RKO (cell line): ENCODE data around the gene CTNNA3.

Experiments used
- DNase-seq: peaks from one replicate; pipeline ENCODE4 v3.0.0-alpha.2; 2016; ENCODE audit warnings: low spot score

The CTNNA3 gene

GRCh38 chr10:66214721-66215404 lies 1481.1 kb downstream of the CTNNA3 start:
- no peak for DNase-seq

- DNase-seq: peak; percentile 31
Observed at GRCh38 chr10:66209025-66209424, 1487.0 kb downstream of the CTNNA3 start.

- DNase-seq: no peak
Observed at GRCh38 chr10:66204838-66205237, 1491.2 kb downstream of the CTNNA3 start.

- no peak for DNase-seq
Observed at GRCh38 chr10:66202101-66202500, 1493.9 kb downstream of the CTNNA3 start.

DNA sequence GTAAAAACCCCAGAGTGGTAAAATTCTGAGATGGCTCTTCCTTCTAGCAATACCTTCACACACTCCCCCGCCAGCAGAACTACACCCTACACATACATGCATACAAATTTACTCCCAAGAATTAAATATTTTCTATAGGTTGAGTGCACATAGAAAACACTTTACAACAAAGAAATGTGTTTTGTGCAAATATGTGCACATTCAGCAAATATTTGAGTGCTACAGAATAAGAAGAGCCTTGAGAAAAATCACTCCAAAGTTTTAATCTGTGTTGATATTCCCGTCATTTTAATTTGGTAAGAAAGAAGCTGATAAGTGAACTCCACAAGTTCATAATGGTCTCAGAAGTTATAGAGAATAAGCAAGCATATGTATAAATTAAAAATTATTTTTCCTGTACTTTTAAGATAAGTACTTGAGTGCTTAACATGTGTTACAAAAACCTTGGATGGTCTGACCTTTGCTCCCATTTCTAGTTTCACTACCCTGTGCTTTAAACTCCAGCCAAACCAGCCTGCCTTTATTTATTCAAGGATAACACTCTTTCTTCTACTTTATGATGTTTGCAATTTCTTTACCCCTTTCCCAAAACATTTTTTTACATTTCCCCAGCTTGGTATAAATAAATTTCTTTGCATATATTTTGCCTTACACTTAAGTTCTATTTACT lies 1503.7 kb downstream of the CTNNA3 start:
- no peak for DNase-seq

DNA sequence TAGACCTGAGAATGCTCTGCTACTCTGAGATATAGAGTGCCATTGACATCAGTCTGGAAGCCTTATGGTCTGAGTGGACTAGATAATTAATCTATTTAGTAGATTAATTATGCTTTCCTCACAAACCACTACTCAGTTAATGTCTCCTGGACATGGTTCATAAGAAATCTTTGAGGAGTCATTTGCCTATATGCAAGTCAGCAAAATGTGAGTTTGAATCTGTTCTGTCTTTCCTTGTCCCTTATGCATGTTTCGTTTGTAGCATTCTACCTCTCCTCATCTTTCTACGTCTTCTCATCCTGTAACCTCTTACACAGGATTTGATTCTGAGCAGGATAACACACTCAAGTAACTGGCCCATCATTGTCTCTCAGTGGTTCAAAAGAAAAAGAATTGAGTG lies 1505.6 kb downstream of the CTNNA3 start:
- no peak for DNase-seq

- DNase-seq: no peak
Observed at GRCh38 chr10:66189271-66189670, 1506.7 kb downstream of the CTNNA3 start.

DNA sequence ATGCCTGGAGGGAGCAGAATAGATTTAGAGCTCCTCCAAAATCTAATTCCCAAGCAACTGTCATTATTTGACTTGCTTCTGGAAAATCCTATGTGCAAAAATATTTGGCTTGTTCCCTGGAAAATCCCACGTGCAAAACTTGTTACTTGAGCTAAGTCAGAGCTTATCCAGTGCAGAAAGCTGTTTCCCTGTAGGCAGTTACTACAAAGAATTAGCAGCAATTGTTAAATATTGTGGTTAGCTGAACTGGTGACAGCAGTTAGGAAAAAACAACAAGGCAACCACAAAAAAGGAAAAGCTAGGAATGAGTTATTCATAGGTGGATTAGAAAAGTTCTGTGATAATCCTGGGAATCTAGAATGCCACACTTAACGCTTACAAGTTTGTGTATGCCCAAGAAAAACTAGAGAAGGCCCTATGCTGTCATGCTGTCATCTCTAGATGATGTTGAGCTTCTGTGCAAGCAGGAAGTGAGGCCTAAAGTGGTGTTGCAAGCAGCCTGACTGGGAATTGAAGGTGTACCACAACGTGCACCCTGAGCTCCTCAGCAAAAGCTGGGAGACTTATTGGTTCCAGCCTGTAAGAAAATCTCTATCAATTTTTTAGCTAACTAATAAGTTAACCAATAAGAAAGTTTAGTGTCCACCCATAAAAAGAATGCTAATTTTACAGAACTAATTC lies 1508.8 kb downstream of the CTNNA3 start:
- no peak for DNase-seq

- no peak for DNase-seq
Observed at GRCh38 chr10:66183028-66183427, 1513.0 kb downstream of the CTNNA3 start.

DNA sequence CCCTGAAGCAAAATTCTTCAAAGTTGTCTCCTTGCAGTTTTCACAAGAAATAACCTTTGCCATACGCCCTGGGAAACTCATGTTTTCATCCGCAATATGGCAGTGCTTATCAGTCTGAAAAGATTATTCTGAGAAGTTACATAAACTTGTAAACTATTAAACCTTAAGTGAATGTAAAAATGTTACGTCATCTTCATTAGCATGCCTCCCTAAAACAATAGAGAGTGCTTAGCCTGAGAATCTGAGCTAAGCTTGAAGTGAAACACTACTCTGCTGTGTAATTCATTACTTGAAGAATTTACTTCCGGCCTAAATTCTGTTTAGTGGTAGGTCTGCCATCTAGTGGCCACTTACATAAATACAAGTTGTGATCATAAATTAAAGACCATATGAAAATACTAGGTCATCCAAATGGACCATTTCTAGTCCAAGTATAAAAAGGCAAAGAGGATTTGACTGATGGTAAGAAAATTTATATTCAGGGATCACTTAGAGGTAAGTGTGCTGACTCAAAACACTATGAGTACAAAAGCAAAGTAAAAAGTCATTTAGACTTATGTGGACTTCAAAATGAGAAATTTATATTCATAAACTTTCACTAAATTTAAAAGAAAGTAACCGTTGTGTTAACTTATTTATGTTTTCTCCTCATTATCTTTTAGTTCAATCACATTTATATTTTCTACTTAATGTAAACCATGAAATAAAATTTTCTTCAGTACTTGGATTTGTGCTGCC lies 1515.2 kb downstream of the CTNNA3 start:
- DNase-seq: peak; percentile 76

- DNase-seq: no peak
Observed at GRCh38 chr10:66180021-66180420, 1516.0 kb downstream of the CTNNA3 start.

DNA sequence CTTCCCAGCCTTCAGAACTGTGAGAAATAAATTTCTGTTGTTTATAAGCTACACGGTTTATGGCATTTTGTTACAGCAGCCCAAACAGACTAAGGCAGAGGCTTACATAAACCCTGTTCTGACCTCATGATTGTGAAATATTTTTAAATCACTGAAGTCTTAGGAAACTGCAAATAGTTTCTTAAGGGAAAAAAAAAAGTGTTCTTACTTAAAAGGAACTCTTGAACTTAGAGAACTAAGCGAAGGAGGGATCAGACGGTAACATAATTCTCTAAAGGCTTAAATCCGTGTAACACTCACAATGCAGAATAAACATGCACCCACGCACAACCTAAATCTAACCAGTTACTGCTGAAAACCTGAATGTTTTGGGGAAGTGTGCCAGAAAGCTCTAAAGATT lies 1519.2 kb downstream of the CTNNA3 start:
- no peak for DNase-seq

DNA sequence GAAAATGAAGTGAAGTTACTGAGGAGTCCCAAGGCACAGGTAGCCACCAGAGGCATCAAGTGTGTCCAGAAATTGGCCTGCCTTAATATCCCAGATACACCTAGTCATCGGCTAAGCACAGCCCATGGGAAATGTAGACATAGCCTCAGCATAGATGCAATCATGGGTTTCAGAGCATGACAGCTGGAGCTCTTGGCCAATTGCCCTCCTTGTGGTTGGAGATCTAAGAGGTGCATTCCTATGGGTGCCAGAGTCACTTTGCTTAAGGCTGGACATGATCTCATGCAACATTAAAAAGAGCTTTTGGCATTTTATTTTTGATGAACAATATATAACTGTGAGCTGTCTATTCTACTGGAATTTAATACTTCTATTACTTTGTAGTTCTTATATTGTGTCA lies 1528.2 kb downstream of the CTNNA3 start:
- peak; percentile 7 for DNase-seq

GRCh38 chr10:66162560-66163143 lies 1533.3 kb downstream of the CTNNA3 start:
- DNase-seq: no peak

- peak; percentile 18 for DNase-seq
Observed at GRCh38 chr10:66151346-66151745, 1544.6 kb downstream of the CTNNA3 start.

DNA sequence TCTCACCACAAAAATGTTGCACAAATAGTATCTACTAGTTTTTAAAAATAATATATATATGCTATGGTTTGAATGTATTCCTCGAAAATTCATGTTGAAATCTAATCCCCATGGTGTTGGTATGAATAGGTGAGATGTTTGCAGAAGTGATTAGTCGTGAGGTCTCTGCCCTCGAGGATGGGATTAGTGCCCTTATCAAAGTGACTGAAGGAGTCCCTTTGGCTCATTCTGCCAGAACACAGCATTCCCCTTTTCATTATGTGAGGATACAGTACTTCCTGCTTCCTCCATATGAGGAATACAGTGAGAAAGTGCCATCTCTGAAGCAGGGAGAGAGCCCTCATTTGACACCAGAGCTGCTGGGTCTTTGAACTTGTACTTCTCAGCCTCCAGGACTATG lies 1547.7 kb downstream of the CTNNA3 start:
- no peak for DNase-seq

DNA sequence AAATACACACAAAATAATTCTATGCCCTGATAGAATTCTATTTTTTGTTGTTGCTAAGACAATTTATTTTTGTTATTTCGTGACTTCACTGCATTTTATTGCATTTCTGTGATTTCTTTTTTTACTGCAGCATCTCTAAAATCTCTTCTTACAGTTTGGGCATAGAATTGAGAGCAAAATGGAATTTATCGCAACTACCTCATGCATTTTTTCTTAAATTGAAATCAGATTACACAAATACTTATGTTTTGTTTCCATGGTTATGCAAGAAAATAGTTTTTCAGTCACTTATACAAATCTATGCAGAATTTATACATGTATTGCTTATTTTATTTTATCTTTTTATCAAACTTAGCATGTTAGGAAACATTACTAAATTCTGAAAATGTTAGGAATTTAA lies 1552.0 kb downstream of the CTNNA3 start:
- no peak for DNase-seq

DNA sequence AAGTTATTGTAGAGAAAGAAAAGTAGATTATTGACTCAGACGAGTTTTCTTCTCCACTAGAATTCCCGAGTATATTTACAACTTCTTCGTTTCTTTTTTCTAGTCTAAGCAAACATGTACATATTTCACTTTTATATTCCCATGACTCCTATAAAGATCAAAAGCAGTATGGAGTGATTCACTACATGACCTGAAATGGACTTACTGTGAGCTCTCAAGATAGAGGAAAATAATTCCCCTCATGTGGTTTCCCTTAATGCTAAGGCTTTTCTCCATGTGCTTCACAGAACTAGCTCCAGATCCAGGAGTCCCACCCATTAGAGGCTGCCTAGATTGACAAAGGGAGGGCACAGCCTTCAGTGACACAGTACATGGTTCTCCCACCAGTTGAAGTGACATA lies 1593.2 kb downstream of the CTNNA3 start:
- DNase-seq: no peak

DNA sequence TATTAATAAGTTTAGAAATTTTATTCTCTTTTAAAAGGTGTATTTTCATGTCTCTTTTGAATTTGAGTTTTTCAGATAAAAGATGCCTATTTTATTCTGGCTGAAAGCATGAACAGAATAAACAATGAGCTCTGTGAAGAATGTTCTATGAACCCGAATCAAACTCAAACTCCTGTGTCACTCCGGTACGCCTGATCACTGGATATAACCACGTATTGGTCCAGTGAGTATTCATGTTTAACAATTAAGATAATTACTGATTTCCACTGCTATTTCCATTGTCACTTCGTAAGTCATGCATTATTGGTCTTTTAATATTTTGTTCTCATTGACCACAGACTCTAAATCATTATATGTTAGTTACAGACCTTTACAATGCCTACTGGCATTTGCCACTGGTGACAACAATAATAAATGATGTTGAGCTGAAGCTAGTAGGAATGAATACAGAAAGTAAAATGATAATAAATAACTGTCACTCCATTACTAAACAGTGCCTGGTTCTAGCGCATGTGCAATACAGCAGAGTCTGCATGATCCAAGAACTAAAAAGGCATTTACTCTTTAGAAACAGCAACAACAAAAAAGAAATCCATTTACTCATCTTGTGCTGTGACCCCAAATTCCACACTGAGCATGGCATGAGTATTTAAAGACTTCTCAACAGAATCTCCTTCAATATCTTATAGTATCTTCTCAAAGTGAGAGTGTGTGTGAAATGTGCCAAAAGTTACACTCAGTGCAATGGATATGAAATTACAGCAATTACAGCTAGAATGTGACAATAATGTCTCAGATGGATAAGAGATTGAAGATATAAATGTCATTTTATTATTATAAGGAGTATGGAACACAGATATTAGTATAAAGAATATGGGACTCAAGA lies 1597.2 kb downstream of the CTNNA3 start:
- no peak for DNase-seq

DNA sequence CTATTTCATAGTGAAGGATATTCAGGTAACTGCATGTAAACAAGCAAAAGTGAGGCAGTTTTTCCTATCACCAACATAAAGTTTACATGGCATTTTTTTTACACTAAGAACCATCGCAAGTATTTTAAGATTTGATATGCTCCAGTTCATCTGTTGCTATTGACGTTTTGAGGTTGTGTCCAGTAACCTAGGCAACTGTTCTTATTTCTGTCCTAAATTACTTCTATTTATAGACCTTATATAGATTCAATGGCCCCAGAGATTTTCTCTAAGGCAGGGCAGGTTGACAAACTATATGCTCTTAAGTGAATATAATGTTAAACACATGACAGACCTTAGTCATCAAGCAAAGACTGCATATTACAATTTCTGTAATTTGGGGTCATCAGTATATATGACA lies 1600.4 kb downstream of the CTNNA3 start:
- no peak for DNase-seq

- DNase-seq: no peak
Observed at GRCh38 chr10:66085906-66086305, 1610.1 kb downstream of the CTNNA3 start.
